Fibroblast of skin of back (primary cell): ENCODE data around the gene GPM6B.
"Not testable (repeated sequence)": the region's sequence is repeated elsewhere in the genome, so short reads cannot be mapped to it uniquely, and the experiment has no call there.

Source experiments
- DNase-seq: peaks from one replicate; pipeline ENCODE4 v3.0.0-alpha.2; 2013

Gene GPM6B

DNA sequence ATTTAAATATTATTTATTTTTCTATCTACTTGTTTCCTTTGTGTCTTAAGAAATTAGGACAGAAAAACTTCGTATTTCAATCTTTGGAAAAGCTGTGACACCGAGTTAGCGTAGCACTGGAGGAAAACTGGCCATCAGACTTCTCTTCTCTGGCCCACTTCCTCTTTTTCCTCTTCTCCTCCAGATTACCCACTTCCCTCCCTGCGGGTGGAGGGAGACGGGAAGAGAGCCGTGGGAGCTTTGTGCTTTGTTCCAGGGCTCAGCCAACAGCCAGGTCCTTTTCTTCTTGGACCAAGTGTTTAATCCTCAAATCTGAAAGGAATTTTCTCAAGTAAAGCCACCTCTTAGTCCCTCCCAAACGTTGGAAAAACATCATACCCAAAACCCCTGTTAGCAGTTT lies 52.6 kb downstream of the GPM6B start:
- DNase-seq = no peak

DNA sequence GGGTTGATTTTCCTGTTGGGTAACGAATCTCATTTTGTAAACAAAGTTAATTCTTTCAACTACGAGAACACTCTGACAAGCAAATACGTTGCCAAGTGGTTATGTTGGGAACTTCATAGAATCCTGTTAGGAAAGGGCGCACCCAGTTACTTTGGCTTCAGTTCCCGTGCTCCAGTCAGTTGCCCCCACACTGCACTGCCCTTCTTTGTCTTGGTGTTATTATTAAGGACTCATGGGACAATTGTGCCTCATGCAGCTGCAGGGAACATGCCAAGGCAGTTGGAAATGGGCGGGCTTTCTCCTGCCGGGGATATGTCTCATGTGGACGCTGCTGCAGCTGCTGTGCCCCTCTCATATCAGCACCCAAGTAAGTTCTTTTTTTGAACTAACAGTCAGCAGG lies 53.4 kb downstream of the GPM6B start:
- no peak for DNase-seq

DNA sequence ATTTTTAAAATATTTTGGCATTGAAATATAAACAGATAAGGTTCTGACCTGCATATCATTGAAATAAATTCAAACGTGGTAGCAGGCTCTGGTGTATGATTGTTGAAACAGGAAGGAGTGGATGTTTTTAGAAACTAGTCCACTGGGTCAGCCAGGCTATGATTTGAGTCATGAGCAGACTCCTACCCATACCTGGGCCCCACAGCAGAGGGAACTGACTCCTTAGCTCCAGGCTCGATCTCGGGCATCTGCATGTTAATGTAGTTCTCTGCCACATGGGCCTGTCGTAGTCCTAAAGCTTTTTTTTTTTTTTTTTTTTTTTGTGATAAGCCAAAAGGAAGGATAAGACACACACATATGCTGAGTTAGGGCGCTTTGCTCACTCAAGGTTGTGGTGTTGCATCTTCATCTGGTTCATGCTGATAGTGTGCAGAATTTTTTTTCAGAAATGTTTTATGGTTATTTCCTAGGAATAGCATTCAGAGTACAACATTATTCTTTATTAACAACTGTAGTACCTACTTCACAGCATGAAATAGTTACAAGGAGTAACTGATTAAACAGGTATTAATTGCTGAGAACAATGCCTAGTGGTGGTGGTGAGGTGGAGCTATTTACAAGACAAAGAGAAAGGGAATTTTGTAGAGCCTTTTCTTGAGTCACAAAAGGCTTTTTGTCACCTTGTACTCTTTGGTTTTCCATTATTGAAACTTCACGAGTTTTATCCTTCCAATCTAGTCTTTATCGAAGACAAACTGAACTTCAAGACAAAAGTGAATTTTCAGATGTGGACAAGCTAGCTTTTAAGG lies 55.1 kb downstream of the GPM6B start:
- DNase-seq = no peak

DNA sequence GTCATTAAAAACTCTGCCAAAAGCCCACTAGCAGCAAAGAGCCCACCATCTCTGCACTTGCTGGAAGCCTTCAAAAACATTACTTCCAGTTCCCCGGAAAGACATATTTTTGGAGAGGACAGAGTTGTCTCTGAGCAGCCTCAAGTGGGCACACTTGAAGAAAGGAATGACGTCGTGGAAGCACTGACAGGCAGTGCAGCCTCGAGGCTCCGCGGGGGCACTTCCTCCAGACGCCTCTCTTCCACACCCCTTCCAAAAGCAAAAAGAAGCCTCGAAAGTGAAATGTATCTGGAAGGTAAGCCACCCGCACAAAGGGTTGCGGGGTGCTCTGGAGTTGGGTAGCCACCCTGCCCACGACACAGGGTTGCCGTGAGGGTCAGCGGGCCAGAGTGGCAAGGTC lies 56.5 kb downstream of the GPM6B start:
- DNase-seq = no peak

DNA sequence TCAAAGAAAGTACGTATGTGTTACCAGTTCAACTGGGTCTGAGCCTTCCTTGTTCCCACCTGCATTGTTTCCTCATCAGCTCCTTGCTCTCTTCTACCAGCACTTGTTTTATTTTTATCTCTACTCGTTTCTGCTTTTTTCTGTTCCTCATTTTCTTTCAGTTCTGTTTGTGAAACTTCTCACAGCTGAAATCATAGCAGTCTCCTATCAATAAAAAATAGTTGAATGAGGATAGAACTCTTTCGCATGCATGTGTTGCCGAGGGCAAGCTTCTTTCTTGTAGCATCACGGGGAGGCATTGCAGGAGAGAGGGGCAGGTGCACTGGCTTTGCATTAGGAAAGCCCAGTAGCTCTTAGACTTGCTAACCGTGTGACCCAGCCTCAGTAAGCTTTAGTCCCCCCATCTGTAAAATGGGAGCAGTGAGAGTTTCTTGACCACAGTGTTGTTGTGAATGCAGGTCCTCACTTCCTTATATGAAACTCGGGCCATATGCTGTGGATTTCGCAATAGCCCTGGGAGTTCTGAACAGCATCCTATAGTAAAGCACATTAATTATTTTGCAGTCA lies 57.7 kb downstream of the GPM6B start:
- DNase-seq = no peak

DNA sequence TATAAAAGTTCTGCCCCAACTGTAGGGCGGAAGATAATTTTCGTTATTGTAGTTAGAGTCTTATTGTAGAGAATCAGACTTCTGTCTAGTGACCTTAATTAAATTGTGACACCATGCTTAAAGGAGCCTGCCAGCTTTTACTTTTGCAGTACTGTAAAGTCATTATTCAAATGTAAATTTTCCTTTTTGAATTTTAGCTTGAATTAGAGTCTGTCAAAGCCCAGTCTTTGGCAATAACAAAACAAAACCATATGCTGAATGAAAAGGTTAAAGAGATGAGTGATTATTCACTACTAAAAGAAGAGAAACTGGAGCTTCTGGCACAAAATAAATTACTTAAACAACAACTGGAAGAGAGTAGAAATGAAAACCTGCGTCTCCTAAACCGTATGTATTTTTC lies 60.5 kb downstream of the GPM6B start:
- no peak for DNase-seq

DNA sequence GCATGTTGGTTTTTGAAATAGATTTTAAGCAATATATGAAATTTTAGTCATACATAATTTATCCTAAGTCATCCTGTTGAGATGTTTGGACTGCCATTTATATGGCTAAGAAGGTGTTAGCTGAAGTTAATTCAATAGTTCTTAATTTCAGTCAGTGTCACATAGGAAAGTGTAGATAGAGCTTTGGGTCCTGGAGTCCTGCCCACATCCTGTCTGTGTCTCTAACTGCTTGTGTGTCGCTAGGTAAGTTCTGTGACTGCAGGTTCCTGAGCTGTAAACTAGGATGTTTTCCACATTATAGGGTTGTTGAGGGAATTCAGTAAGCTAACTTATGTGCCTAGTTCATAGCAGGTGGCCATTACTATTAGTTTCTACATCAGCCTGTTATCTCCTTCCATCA lies 61.6 kb downstream of the GPM6B start:
- no peak for DNase-seq

DNA sequence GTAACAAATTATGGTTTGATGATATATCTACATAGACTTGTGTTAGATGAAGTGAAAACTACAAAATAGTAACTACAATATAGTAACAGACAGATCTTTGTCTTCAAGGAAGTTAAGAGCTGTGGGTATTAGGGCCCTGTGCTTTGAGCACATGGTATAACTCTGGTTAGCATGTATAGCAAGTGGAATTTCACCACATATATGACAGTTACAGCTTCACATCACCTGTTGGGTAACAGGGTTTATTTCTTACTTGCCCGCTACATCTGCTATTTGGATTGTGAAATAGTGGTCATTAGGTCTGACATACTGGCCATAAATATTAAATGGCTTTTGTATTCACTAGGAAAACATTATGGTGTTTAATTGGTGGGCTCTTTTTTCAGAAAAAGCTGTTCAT lies 62.1 kb downstream of the GPM6B start:
- DNase-seq = no peak

DNA sequence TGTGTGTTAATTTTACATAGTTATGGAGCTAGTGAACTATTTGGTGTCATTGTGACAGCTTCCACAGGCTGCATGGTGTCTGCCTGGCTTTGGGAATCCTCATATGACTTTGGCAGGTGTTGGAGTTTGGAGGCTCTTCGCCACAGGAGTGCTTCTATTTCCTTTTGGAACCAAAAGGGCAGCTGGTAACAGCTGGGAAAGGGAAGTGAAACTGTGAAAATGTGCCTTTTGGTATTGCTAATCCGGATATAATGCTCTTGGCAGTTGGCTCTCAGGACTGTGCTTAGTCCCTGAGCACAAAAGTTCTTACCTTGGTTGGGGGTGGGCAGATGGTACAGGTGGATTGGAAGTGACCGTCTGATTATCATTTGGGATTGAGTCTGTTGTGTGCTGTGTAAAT lies 64.2 kb downstream of the GPM6B start:
- DNase-seq = no peak

DNA sequence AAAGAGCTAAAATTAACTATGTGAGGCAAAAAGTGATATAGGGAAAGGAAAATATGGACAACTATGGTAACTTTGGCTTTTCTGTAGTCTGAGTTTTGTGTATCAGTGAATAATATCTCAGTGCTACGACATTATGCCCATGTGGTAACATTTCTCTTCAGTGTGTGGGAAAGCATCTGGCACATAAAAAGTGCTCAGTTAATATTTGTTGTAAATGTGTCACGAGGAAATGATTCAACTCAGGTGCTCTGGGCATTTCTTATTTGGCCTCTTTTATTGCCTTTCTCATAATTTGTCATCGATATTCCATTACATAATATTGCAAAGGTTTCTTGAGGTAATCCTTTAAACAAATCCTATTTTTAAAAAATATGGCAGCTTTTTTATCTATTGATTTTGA lies 64.8 kb downstream of the GPM6B start:
- DNase-seq = no peak

DNA sequence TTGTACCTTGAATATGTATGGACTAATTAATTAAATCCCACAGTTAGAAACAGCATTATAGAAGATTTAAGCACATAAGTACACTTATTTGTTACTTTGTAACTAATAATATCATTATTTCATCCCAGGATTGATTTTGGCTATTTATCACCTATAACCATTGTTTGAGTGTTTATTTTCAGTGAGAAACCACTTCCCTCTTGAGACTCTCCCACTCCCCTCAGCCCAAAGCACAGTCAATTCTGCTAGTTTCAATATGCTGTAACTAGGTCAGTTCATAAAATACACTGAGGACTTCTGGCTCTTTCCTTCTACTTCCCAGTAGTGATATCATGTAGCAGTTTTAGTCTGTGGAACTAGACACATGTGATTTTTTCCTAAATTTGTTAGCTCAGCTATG lies 66.1 kb downstream of the GPM6B start:
- no peak for DNase-seq

DNA sequence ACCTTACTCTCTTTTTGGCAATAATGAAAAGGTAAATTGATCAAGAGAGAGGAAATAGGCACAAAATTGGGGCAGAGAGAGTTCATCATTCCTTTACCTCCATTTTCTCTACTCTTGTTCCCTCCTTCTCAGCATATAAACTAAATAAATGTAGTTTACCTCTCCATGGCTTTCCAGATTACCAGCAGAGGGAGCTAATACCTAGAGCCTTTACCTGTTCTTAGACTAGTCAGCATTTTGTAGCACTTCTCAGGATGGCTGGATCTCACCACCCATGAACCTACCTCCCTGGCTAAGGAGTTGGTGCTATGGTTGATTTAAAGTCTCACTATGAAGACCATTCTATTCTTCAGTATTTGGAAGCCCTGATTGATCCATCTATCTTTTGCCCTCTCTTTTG lies 66.7 kb downstream of the GPM6B start:
- peak; percentile 56 for DNase-seq

DNA sequence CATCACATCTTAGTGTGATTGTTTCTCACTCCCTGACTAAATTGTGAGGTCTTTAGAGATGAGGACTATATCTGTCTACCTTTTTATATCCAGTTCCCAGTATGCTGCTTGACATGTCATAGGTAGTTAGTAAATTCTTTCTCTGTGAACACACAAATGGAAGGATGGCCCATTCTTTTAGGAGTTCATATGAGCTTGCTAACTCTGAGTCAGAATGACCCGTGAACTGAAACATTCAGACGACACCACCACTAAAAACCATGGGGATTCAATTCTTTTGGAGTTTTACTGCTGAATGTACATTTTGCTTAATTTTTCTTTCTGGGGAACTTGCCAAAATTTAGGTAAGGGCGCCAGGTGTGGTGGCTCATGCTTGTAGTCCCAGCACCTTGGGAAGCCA lies 68.4 kb downstream of the GPM6B start:
- no peak for DNase-seq

DNA sequence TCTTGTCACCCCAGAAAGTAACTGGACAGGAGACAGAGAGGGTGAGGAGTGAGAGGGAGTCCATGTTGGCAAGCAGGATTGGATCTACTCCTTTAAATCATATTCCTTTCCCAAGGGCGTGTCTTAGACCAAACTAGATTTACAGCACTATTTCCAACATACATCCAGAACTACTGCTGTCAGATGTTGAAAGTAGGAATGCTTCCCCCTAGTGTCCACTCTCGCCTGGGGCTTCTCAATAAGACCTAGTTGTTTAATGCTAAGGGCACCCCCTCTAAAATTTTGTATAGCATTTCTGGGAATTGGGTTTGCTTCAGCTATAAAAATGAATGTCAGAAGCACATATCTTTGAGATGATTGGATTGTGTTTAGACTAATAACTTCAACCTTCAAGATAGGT lies 69.1 kb downstream of the GPM6B start:
- DNase-seq = peak; percentile 60

DNA sequence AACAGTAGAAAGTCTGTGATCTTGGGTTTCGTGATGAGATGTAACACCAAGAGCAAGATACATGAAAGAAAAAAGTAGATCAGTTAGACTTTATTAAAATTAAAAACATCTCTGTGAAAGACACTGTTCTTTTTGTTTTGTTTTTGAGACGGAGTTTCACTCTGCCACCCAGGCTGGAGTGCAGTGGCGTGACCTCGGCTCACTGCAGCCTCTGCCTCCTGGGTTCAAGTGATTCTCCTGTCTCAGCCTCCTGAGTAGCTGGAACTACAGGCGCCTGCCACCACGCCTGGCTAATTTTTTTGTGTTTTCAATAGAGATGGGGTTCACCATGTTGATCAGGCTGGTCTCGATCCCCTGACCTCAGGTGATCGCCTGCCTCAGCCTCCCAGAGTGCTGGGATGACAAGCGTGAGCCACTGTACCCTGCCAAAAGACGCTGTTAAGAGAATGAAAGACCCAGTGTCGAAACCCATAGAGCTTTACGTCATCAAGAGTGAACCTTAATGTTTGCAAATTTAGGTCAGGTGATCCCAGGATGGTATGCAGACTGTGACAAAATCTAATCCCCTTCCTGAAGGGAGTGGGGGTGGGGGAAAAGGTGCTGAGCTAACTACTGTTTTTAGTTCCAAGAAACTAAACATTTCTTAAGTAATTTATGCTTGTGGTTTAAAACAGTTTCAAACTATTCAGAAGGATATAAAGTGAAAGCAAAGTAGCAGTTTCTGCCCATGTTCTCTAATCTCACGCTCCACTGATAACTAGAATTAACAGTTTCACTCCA lies 74.3 kb downstream of the GPM6B start:
- DNase-seq = no peak

DNA sequence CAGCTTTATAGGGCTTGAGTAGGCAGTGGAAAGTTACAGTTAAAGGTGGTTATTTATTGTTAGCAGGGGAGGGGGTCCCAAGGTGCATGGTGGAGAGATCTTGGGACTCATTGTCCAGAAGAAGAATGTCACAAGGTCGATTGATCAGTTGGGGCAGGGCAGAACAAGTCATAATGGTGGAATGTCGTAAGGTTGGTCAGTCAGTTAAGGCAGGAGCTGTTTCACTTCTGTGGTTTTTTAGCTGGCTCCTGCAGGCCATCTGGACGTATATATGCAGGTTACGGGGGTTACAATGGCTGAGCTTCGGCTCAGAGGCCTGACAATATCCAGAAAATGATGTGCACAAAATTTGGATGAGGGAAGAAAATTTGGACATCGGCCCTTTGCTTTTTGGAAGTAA lies 75.2 kb downstream of the GPM6B start:
- no peak for DNase-seq

DNA sequence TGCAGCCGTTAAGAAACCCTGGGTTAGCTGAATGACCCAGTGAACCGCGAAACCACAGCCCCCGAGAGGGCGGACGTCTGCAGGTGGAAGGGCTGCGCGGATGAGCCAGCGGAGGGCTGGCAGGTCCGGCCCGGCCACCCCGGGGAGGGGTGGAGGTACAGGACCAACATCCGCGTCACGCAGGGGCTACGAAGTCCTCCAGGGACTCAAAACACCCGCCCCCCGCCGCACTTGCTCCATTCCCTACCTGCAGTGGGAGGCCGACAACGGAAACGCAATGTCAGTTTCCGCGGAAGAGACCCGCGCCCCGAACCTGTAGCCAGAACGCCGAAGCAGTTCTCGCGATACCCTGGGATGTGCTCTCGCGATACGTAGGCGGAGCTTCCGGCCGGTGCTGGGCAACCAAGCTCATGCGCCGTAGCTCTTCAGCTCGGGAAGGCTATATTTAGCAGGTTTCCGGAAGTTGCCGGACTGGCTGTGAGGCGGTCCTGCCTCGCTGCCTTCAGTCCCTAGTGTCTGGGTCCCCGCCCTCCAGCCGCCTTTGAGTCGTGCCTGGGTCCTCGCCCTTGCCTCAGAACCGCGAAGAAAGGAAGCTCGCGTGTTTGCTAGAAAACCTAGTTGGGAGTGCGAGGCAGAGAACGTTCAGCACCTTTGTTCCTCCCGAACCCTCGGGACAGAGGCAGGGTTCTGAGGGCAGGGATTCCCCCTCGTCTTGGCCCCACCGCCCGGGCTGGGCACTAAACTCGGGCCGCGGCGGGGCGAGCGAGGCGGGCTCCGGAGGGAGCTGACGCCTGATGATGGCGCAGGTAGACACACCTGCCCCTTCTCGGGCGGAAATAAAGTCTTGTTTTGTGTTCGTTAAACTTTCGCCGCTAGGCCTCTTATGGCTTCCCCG lies 82.4 kb downstream of the GPM6B start, which contains the start of the genes OFD1 and TRAPPC2:
Gene OFD1 (plus strand): TSS at position 471 of the 895 bp plus-strand sequence. CDS start 324 bp downstream, at position 795.
Gene TRAPPC2 (minus strand): TSS at position 343 of the 895 bp plus-strand sequence. CDS start 14,657 bp downstream, outside the sequence.
- DNase-seq = peak; percentile 94

DNA sequence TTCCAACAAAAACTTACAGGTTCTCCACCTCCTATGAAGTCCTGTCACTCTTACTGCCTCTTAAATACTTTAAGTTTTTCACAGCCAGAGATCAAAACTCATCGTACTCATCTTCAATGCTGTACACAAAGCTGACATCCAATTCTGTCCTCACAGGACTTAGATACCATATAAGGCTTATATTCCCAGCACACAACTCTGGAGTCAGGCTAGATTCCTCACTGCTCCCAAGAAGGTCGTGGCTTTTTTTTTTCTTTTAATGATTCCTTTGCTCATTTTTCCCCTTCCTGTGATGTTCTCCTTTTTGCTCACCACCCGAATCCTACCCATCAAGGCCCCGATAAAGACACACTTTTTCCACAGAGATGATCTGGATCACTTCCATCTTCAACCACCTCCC lies 83.4 kb downstream of the GPM6B start:
- DNase-seq = peak; percentile 43

DNA sequence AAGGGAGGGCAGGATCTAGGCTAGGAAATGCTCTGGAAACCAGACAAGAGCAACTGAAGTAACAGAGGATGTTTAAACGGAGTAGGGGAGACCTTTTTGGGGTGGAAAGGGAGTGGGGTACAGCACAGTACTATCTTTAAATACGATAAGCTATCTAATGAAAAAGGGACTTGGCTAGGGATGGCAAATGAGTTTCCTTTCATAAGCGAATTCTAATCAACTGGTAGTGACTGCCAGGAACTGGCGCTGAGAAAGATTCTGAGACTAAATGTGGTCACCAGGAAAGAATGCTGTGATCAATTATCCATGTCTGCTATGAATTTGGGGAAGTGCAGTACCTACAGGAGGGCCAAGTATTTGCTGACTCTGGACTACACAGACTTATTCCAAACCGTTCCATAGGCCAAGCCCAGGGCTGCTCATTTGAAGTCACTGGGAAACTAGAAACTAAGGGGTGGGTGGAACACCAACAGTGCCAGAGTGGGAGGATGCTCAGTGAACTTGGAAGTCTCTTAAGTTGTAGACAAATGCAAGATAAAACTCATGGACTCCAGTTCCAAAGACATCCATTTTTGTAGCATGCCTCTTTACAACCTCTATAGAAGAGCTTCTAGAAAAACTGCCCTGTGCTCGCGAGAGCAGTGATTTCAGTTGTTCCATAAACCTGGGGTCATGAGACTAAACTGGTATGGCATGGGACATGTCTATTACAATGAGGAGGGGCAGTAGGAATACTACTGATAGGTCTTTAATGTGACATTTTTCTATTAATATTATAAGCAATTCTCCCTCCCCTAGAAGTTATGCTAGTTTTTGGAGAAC lies 84.4 kb downstream of the GPM6B start:
- DNase-seq = peak; percentile 23

DNA sequence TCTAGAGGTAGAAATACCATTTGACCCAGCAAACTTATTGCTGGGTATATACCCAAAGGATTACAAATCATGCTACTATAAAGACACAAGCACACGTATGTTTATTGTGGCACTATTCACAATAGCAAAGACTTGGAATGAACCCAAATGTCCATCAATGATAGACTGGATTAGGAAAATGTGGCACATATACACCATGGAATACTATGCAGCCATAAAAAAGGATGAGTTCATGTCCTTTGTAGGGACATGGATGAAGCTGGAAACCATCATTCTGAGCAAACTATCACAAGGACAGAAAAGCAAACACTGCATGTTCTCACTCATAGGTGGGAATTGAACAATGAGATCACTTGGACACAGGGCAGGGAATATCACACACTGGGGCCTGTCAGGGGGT lies 86.4 kb downstream of the GPM6B start:
- DNase-seq = not testable (repeated sequence)

DNA sequence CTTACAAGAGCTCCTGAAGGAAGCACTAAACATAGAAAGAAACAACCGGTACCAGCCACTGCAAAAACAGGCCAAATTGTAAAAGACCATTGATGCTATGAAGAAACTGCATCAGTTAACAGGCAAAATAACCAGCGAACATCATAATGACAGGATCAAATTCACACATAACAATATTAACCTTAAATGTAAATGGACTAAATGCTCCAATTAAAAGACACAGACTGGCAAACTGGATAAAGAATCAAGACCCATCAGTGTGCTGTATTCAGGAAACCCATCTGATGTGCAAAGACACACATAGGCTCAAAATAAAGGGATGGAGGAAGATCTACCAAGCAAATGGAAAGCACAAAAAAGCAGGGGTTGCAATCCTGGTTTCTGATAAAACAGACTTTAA lies 90.3 kb downstream of the GPM6B start:
- DNase-seq = not testable (repeated sequence)

DNA sequence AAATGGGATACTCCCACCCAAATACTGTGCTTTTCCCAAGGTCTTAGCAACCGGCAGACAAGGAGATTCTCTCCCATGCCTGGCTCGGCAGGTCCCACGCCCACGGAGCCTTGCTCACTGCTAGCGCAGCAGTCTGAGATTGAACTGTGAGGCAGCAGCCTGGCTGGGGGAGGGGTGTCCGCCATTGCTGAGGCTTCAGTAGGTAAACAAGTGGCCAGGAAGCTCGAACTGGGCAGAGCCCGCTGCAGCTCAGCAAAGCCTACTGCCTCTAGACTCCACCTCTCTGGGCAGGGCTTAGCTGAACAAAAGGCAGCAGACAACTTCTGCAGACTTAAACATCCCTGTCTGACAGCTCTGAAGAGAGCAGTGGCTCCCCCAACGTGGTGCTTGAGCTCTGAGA lies 92.0 kb downstream of the GPM6B start:
- not testable (repeated sequence) for DNase-seq
